Fibroblast of the aortic adventitia (primary cell): ENCODE results near the gene NXPH4. TPM values are rescaled to one million over a fixed set of nuclear protein-coding genes. Genes with fewer than 3 reads are reported as not detected.

Experiments used
- DNase-seq: peaks from one replicate; pipeline ENCODE4 v3.0.0-alpha.2; 2010; ENCODE audit warnings: low read depth
- H3K4me3 ChIP-seq: 2 replicates; pipeline ENCODE4 v1.5.1; 2011; ENCODE audit warnings: low read depth, mild to moderate bottlenecking, control low read depth, low read length, moderate library complexity
- total RNA-seq: library from RNA; depleted of rRNA; stranded (reverse); fragments of >200 nt; gene quantifications from 2 replicates; pipeline ENCODE4 v1.2.3, GENCODE V29; 2012; ENCODE audit warnings: low replicate concordance
- TF ChIP-seq, protein P1 (sequence below): IDR thresholded peaks from 2 replicates; pipeline ENCODE4 v1.5.1; 2011; ENCODE audit warnings: mild to moderate bottlenecking, low read length, control low read depth, inconsistent platforms; ENCODE audit not compliant: insufficient read depth

The NXPH4 gene
- total RNA-seq, 1 donor: 1.9 TPM

DNA sequence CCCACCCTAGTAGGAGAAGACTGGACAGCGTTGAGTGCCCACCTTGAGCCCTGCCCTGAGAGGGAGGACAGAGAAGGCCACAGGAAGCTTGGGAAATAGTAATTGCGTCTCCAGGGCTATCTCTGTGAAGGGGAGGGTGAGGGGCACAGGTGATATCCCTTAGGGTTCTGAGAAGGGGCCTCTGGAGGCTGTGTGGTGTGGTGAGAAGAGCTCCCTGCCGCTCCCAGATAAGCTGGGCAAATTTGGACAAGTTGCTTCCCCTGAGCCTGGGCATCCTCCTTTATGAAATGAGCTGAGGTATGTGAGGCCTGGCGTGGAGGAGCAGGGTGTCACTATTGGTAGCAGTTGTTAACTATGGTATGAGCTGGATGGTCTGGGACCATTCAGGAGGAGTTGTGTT, 45.7 kb upstream of the NXPH4 start:
- no peak for DNase-seq
- TF ChIP-seq, protein P1, sequence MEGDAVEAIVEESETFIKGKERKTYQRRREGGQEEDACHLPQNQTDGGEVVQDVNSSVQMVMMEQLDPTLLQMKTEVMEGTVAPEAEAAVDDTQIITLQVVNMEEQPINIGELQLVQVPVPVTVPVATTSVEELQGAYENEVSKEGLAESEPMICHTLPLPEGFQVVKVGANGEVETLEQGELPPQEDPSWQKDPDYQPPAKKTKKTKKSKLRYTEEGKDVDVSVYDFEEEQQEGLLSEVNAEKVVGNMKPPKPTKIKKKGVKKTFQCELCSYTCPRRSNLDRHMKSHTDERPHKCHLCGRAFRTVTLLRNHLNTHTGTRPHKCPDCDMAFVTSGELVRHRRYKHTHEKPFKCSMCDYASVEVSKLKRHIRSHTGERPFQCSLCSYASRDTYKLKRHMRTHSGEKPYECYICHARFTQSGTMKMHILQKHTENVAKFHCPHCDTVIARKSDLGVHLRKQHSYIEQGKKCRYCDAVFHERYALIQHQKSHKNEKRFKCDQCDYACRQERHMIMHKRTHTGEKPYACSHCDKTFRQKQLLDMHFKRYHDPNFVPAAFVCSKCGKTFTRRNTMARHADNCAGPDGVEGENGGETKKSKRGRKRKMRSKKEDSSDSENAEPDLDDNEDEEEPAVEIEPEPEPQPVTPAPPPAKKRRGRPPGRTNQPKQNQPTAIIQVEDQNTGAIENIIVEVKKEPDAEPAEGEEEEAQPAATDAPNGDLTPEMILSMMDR: no peak
- no peak overlapping the region for H3K4me3 ChIP-seq

DNA sequence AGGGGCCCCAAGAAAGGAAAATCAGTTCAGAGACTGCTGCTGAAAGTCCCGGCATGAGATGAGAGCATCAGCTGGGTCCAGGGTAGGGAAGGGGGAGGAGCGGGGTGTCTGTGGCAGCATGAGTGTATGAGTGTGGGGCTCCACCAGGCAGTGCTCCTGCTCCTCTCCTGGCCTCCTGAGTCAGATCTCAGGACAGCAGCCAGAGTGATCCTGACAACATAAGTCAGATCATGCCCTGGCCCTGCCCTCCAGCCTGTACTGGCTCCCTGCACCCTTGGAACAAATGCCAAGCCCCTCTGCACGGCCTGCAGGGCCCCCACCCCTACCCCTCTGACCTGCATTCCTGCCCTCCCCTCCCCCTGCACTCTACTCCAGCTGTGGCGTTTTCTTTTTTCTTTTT, 44.9 kb upstream of the NXPH4 start:
- TF ChIP-seq, protein P1: peak; percentile 24
- H3K4me3 ChIP-seq: no peak overlapping the region
- peak; percentile 87 for DNase-seq

DNA sequence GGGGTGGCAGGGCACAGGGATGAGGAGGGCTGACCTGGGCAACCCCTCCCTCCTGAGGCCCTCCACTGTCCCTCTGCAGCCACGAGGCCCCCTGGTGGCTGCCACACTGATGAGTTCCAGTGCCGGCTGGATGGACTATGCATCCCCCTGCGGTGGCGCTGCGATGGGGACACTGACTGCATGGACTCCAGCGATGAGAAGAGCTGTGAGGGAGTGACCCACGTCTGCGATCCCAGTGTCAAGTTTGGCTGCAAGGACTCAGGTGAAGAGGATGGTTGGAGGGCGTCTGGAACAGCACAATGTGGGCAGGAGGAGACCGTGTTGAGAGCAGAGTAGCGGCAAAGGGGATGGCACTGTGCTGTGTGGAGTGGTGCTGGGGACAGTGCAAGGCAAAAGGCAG, 43.5 kb upstream of the NXPH4 start:
- no peak for DNase-seq
- TF ChIP-seq, protein P1: peak; percentile 56
- no peak overlapping the region for H3K4me3 ChIP-seq

DNA sequence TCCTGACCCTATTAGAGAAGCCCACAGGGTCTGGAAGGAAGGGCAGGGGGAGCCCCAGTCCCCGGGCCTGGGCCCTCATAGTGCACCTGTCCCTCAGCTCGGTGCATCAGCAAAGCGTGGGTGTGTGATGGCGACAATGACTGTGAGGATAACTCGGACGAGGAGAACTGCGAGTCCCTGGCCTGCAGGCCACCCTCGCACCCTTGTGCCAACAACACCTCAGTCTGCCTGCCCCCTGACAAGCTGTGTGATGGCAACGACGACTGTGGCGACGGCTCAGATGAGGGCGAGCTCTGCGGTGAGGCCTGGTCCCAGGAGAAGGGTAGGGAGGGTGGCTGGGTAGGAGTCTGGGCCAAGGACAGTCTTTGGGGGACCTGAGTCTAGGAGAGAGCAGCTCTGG, 42.9 kb upstream of the NXPH4 start:
- TF ChIP-seq, protein P1: no peak
- DNase-seq: no peak
- H3K4me3 ChIP-seq: no peak overlapping the region

DNA sequence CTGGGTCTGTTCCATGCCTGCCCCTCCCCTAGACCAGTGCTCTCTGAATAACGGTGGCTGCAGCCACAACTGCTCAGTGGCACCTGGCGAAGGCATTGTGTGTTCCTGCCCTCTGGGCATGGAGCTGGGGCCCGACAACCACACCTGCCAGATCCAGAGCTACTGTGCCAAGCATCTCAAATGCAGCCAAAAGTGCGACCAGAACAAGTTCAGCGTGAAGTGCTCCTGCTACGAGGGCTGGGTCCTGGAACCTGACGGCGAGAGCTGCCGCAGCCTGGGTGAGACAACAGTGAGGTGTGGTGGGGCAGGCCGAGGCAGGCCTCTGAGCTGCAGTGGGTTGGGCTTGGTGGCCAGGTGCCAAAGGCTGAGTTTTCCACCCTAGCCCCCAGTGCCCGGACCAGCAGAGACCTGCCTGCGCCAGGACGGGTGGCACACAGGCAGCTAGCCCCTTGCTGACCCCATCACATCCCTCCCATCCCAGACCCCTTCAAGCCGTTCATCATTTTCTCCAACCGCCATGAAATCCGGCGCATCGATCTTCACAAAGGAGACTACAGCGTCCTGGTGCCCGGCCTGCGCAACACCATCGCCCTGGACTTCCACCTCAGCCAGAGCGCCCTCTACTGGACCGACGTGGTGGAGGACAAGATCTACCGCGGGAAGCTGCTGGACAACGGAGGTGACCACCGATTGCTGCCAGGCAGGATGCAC, 41.0 kb upstream of the NXPH4 start:
- DNase-seq: peak; percentile 84
- TF ChIP-seq, protein P1: peak; percentile 87
- H3K4me3 ChIP-seq: no peak overlapping the region

DNA sequence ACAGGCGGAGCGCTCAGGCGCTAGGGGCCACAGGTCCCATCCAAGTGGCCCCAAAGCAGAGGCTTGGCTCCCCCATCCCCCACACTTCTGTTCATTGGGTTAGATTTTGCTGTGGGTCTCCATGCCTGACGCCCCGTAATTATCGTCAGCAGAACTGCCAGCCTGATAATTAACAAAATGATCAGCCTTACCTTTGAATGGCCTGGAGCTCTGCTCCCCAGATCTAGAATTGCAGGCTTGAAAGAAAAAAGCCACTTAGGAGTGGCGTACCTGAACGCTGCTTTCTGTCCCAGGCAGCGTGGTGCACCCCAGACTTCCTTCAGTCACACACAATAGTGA, 40.5 kb upstream of the NXPH4 start:
- TF ChIP-seq, protein P1: no peak
- DNase-seq: no peak
- H3K4me3 ChIP-seq: no peak overlapping the region

DNA sequence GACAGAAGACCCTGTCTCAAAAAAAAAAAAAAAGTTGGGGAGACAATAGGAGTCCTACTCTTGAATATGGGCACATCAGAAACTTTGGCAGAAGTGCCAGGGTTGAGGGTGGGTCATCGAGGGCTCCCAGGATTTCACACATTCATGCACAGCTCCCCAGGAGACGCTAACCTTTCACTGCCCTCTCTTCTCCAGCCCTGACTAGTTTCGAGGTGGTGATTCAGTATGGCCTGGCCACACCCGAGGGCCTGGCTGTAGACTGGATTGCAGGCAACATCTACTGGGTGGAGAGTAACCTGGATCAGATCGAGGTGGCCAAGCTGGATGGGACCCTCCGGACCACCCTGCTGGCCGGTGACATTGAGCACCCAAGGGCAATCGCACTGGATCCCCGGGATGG, 39.7 kb upstream of the NXPH4 start:
- H3K4me3 ChIP-seq: no peak overlapping the region
- peak; percentile 35 for DNase-seq
- TF ChIP-seq, protein P1: no peak
